KMS-11 (cell line): Measurements from ENCODE around the gene NPLOC4.

Source experiments
- H2AFZ ChIP-seq: fragments of 200-600 bp; sonication (generic); 2 replicates; pipeline ENCODE4 v1.6.1; 2016; ENCODE audit warnings: antibody characterized with exemption, mixed run types, low read depth
- H3K27ac ChIP-seq: fragments of 200-600 bp; sonication (generic); 2 replicates; pipeline ENCODE4 v1.6.1; 2016; ENCODE audit warnings: mild to moderate bottlenecking, mixed run types
- H3K27me3 ChIP-seq: fragments of 200-600 bp; sonication (generic); 2 replicates; pipeline ENCODE4 v1.6.1; 2017; ENCODE audit warnings: mild to moderate bottlenecking, low read depth, mixed run types, moderate library complexity; ENCODE audit not compliant: insufficient read depth
- H3K36me3 ChIP-seq: fragments of 200-600 bp; sonication (generic); 2 replicates; pipeline ENCODE4 v1.6.1; 2017; ENCODE audit warnings: mild to moderate bottlenecking, mixed run types; ENCODE audit not compliant: insufficient read depth
- H3K4me1 ChIP-seq: fragments of 200-600 bp; sonication (generic); 2 replicates; pipeline ENCODE4 v1.6.1; 2016; ENCODE audit warnings: mild to moderate bottlenecking, low read depth, mixed run types; ENCODE audit not compliant: poor library complexity, severe bottlenecking
- H3K4me2 ChIP-seq: fragments of 200-600 bp; sonication (generic); 2 replicates; pipeline ENCODE4 v1.7.0; 2016; ENCODE audit warnings: mild to moderate bottlenecking, mixed run types
- H3K4me3 ChIP-seq: fragments of 200-600 bp; sonication (generic); IDR thresholded peaks from 2 replicates; pipeline ENCODE4 v1.6.1; 2017; ENCODE audit warnings: low read depth, low read length, mixed read lengths; ENCODE audit not compliant: insufficient read depth
- H3K79me2 ChIP-seq: fragments of 200-600 bp; sonication (generic); 2 replicates; pipeline ENCODE4 v1.6.1; 2016; ENCODE audit warnings: low read depth, mixed run types; ENCODE audit not compliant: insufficient read depth
- H3K9ac ChIP-seq: fragments of 200-600 bp; sonication (generic); 2 replicates; pipeline ENCODE4 v1.6.1; 2016; ENCODE audit warnings: mild to moderate bottlenecking, mixed run types
- H4K20me1 ChIP-seq: fragments of 200-600 bp; sonication (generic); 2 replicates; pipeline ENCODE4 v1.6.1; 2016; ENCODE audit warnings: mild to moderate bottlenecking, mixed run types; ENCODE audit not compliant: insufficient read depth
- CTCF ChIP-seq: fragments of 200-600 bp; sonication (generic); conservative IDR thresholded peaks from 2 replicates; pipeline ENCODE4 v1.6.1; 2017; ENCODE audit warnings: low read depth, mild to moderate bottlenecking, antibody characterized with exemption, low read length, moderate library complexity, mixed read lengths

The NPLOC4 gene

GRCh38 chr17:81549826-81550225 is 87.1 kb downstream of the NPLOC4 start:
- no peak overlapping the region for H3K9ac ChIP-seq
- H3K36me3 ChIP-seq: no peaks in the 10 kb centered on the region; the same call in 1 of the 2 replicates
- H3K27me3 ChIP-seq: no peaks in the 10 kb centered on the region
- no peak for TF ChIP-seq CTCF
- peaks cover 21% of the 10 kb centered on the region for H3K4me1 ChIP-seq
- no peak overlapping the region for H2AFZ ChIP-seq
- H4K20me1 ChIP-seq: no peaks in the 10 kb centered on the region
- H3K4me3 ChIP-seq: no peak overlapping the region
- no peak overlapping the region for H3K4me2 ChIP-seq
- H3K79me2 ChIP-seq: peaks cover 20% of the 10 kb centered on the region
- no peak overlapping the region for H3K27ac ChIP-seq

GRCh38 chr17:81549031-81549557 is 87.8 kb downstream of the NPLOC4 start:
- Histone ChIP-seq H2AFZ (no peak overlapping the region), H3K4me3 (no peak overlapping the region), H3K79me2 (peaks cover 20% of the 10 kb centered on the region), H3K4me1 (peaks cover 14% of the 10 kb centered on the region), H3K27ac (no peak overlapping the region), H4K20me1 (no peaks in the 10 kb centered on the region), H3K36me3 (no peaks in the 10 kb centered on the region; the same call in 1 of the 2 replicates), H3K4me2 (no peak overlapping the region), H3K27me3 (no peaks in the 10 kb centered on the region), H3K9ac (no peak overlapping the region)
- TF ChIP-seq CTCF: no peak

- Histone ChIP-seq H3K4me2 (no peak overlapping the region), H3K27ac (no peak overlapping the region), H3K9ac (no peak overlapping the region), H3K4me3 (no peak overlapping the region), H3K79me2 (peaks cover 20% of the 10 kb centered on the region), H3K4me1 (peaks cover 6% of the 10 kb centered on the region), H3K36me3 (no peaks in the 10 kb centered on the region; the same call in 1 of the 2 replicates), H4K20me1 (no peaks in the 10 kb centered on the region), H2AFZ (no peak overlapping the region), H3K27me3 (no peaks in the 10 kb centered on the region)
- no peak for TF ChIP-seq CTCF
These were observed 89.3 kb downstream of the NPLOC4 start for GRCh38 chr17:81547614-81547982.

GRCh38 chr17:81546906-81547613 is 89.9 kb downstream of the NPLOC4 start:
- Histone ChIP-seq H3K4me2 (no peak overlapping the region), H3K79me2 (peaks cover 20% of the 10 kb centered on the region), H3K27ac (no peak overlapping the region), H4K20me1 (no peaks in the 10 kb centered on the region), H2AFZ (no peak overlapping the region), H3K36me3 (no peaks in the 10 kb centered on the region; the same call in 1 of the 2 replicates), H3K27me3 (no peaks in the 10 kb centered on the region), H3K9ac (no peak overlapping the region), H3K4me3 (no peak overlapping the region), H3K4me1 (peaks cover 6% of the 10 kb centered on the region)
- TF ChIP-seq CTCF: no peak
